ENCODE results near the gene BAZ2A.

The BAZ2A gene

GRCh38 chr12:56670836-56671235, 40.7 kb upstream of the BAZ2A start (continued):
- no peak for TF ChIP-seq TOX (CRISPR knock-in tag; IDR thresholded peaks at IDR 0.05; ENCODE audit: borderline replicate concordance)
- TF ChIP-seq RARB (CRISPR knock-in tag; IDR thresholded peaks at IDR 0.05), result no peak
- TF ChIP-seq OSR1 (CRISPR knock-in tag; IDR thresholded peaks at IDR 0.05), result no peak

DNA sequence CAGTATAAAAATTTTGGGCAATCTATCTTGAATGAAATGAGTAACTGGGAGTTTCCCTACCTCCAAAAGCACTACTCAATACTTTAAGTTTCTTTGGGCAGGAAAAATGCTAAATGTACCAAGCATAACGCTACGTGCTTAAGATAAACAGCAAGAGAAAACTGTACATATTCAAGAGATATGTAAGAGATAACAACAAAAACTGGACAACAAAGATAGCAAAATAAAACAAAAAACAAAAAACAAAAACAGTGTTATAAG, 38.0 kb upstream of the BAZ2A start:
- ATAC-seq, result no peak
- TF ChIP-seq ZNF565 (CRISPR knock-in tag; conservative IDR thresholded peaks at IDR 0.05; ENCODE audit: low read depth) (no peak), CSDC2 (CRISPR knock-in tag; IDR thresholded peaks at IDR 0.05) (no peak), ISL1 (CRISPR knock-in tag; IDR thresholded peaks at IDR 0.05) (no peak), GLIS3 (CRISPR knock-in tag; IDR thresholded peaks at IDR 0.05) (no peak), ZFP30 (CRISPR knock-in tag; IDR thresholded peaks at IDR 0.05) (no peak), BACH2 (CRISPR knock-in tag; IDR thresholded peaks at IDR 0.05; ENCODE audit: borderline replicate concordance) (no peak), TSHZ2 (CRISPR knock-in tag; IDR thresholded peaks at IDR 0.05) (no peak), TCF4 (CRISPR knock-in tag; IDR thresholded peaks at IDR 0.05; ENCODE audit: borderline replicate concordance) (no peak), ZNF70 (CRISPR knock-in tag; IDR thresholded peaks at IDR 0.05) (no peak), RARB (CRISPR knock-in tag; IDR thresholded peaks at IDR 0.05) (no peak), SNAI2 (CRISPR knock-in tag; IDR thresholded peaks at IDR 0.05) (no peak), OSR1 (CRISPR knock-in tag; IDR thresholded peaks at IDR 0.05) (no peak), ZFP3 (CRISPR knock-in tag; IDR thresholded peaks at IDR 0.05) (no peak), ESRRG (CRISPR knock-in tag; IDR thresholded peaks at IDR 0.05) (no peak), ARNTL (CRISPR knock-in tag; IDR thresholded peaks at IDR 0.05; ENCODE audit: borderline replicate concordance, low read depth) (no peak), TOX (CRISPR knock-in tag; IDR thresholded peaks at IDR 0.05; ENCODE audit: borderline replicate concordance) (no peak), PPARA (CRISPR knock-in tag; IDR thresholded peaks at IDR 0.05; ENCODE audit: borderline replicate concordance) (no peak)
- TF ChIP-seq, protein P1, sequence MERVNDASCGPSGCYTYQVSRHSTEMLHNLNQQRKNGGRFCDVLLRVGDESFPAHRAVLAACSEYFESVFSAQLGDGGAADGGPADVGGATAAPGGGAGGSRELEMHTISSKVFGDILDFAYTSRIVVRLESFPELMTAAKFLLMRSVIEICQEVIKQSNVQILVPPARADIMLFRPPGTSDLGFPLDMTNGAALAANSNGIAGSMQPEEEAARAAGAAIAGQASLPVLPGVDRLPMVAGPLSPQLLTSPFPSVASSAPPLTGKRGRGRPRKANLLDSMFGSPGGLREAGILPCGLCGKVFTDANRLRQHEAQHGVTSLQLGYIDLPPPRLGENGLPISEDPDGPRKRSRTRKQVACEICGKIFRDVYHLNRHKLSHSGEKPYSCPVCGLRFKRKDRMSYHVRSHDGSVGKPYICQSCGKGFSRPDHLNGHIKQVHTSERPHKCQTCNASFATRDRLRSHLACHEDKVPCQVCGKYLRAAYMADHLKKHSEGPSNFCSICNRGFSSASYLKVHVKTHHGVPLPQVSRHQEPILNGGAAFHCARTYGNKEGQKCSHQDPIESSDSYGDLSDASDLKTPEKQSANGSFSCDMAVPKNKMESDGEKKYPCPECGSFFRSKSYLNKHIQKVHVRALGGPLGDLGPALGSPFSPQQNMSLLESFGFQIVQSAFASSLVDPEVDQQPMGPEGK (CRISPR knock-in tag; IDR thresholded peaks at IDR 0.05; ENCODE audit: borderline replicate concordance), result no peak
- TF ChIP-seq, protein P2, sequence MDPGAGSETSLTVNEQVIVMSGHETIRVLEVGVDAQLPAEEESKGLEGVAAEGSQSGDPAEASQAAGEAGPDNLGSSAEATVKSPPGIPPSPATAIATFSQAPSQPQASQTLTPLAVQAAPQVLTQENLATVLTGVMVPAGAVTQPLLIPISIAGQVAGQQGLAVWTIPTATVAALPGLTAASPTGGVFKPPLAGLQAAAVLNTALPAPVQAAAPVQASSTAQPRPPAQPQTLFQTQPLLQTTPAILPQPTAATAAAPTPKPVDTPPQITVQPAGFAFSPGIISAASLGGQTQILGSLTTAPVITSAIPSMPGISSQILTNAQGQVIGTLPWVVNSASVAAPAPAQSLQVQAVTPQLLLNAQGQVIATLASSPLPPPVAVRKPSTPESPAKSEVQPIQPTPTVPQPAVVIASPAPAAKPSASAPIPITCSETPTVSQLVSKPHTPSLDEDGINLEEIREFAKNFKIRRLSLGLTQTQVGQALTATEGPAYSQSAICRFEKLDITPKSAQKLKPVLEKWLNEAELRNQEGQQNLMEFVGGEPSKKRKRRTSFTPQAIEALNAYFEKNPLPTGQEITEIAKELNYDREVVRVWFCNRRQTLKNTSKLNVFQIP (CRISPR knock-in tag; IDR thresholded peaks at IDR 0.05; ENCODE audit: borderline replicate concordance, low read depth), result no peak
- TF ChIP-seq, protein P3, sequence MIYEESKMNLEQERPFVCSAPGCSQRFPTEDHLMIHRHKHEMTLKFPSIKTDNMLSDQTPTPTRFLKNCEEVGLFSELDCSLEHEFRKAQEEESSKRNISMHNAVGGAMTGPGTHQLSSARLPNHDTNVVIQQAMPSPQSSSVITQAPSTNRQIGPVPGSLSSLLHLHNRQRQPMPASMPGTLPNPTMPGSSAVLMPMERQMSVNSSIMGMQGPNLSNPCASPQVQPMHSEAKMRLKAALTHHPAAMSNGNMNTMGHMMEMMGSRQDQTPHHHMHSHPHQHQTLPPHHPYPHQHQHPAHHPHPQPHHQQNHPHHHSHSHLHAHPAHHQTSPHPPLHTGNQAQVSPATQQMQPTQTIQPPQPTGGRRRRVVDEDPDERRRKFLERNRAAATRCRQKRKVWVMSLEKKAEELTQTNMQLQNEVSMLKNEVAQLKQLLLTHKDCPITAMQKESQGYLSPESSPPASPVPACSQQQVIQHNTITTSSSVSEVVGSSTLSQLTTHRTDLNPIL (CRISPR knock-in tag; IDR thresholded peaks at IDR 0.05; ENCODE audit: low read depth), result no peak

- TF ChIP-seq SNAI2 (CRISPR knock-in tag; IDR thresholded peaks at IDR 0.05) (no peak), ISL1 (CRISPR knock-in tag; IDR thresholded peaks at IDR 0.05) (no peak), BACH2 (CRISPR knock-in tag; IDR thresholded peaks at IDR 0.05; ENCODE audit: borderline replicate concordance) (no peak), ESRRG (CRISPR knock-in tag; IDR thresholded peaks at IDR 0.05) (no peak), PPARA (CRISPR knock-in tag; IDR thresholded peaks at IDR 0.05; ENCODE audit: borderline replicate concordance) (no peak), ZFP3 (CRISPR knock-in tag; IDR thresholded peaks at IDR 0.05) (no peak), CSDC2 (CRISPR knock-in tag; IDR thresholded peaks at IDR 0.05) (no peak), RARB (CRISPR knock-in tag; IDR thresholded peaks at IDR 0.05) (no peak), TOX (CRISPR knock-in tag; IDR thresholded peaks at IDR 0.05; ENCODE audit: borderline replicate concordance) (no peak)
- TF ChIP-seq, protein P4, sequence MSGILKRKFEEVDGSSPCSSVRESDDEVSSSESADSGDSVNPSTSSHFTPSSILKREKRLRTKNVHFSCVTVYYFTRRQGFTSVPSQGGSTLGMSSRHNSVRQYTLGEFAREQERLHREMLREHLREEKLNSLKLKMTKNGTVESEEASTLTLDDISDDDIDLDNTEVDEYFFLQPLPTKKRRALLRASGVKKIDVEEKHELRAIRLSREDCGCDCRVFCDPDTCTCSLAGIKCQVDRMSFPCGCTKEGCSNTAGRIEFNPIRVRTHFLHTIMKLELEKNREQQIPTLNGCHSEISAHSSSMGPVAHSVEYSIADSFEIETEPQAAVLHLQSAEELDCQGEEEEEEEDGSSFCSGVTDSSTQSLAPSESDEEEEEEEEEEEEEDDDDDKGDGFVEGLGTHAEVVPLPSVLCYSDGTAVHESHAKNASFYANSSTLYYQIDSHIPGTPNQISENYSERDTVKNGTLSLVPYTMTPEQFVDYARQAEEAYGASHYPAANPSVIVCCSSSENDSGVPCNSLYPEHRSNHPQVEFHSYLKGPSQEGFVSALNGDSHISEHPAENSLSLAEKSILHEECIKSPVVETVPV (CRISPR knock-in tag; IDR thresholded peaks at IDR 0.05), result no peak
- TF ChIP-seq, protein P1 (CRISPR knock-in tag; IDR thresholded peaks at IDR 0.05; ENCODE audit: borderline replicate concordance), result no peak
- TF ChIP-seq, protein P3 (CRISPR knock-in tag; IDR thresholded peaks at IDR 0.05; ENCODE audit: low read depth), result no peak
- no peak for ATAC-seq
Measured at GRCh38 chr12:56661979-56662638, 32.0 kb upstream of the BAZ2A start.
